ENCODE data around the gene UMOD.
"Not testable (repeated sequence)": the region's sequence is repeated elsewhere in the genome, so short reads cannot be mapped to it uniquely, and the experiment has no call there.

The UMOD gene

GRCh38 chr16:20363191-20363590, 10.7 kb upstream of the UMOD start:
- no peak for FAIRE-seq

- no peak for FAIRE-seq
Observed at GRCh38 chr16:20359997-20360396, 7.5 kb upstream of the UMOD start.

GRCh38 chr16:20355114-20355782, 2.7 kb upstream of the UMOD start:
- no peak for FAIRE-seq

- no peak for FAIRE-seq
Observed at GRCh38 chr16:20353379-20353778, 864 bp upstream of the UMOD start.

- no peak for FAIRE-seq
Observed at GRCh38 chr16:20349615-20350014, 2.9 kb downstream of the UMOD start.

GRCh38 chr16:20348365-20349185, 3.9 kb downstream of the UMOD start:
- no peak for FAIRE-seq

- FAIRE-seq: no peak
Observed at GRCh38 chr16:20347666-20348364, 4.7 kb downstream of the UMOD start.

GRCh38 chr16:20344611-20345010, 7.9 kb downstream of the UMOD start:
- no peak for FAIRE-seq

GRCh38 chr16:20339744-20340143, 12.8 kb downstream of the UMOD start:
- no peak for FAIRE-seq

GRCh38 chr16:20336955-20337354, 15.6 kb downstream of the UMOD start:
- FAIRE-seq: no peak

- FAIRE-seq: no peak
Observed at GRCh38 chr16:20334396-20334795, 18.1 kb downstream of the UMOD start.

GRCh38 chr16:20333120-20333519, 19.4 kb downstream of the UMOD start:
- FAIRE-seq: no peak

GRCh38 chr16:20332411-20332810, 20.1 kb downstream of the UMOD start:
- no peak for FAIRE-seq

- no peak for FAIRE-seq
Observed at GRCh38 chr16:20331635-20332034, 20.9 kb downstream of the UMOD start.

- FAIRE-seq: no peak
Observed at GRCh38 chr16:20329392-20330138, 22.9 kb downstream of the UMOD start.

GRCh38 chr16:20327444-20328041, 25.0 kb downstream of the UMOD start, which contains the start of gene GP2:
GP2 (minus strand) TSS chr16:20327513; CDS start chr16:20326431, 1,082 bp downstream.
- FAIRE-seq: no peak

GRCh38 chr16:20326321-20326720, 26.2 kb downstream of the UMOD start:
- no peak for FAIRE-seq

- FAIRE-seq: no peak
Observed at GRCh38 chr16:20325005-20325404, 27.5 kb downstream of the UMOD start.

- no peak for FAIRE-seq
Observed at GRCh38 chr16:20323591-20324117, 28.9 kb downstream of the UMOD start.

- no peak for FAIRE-seq
Observed at GRCh38 chr16:20322696-20323095, 29.8 kb downstream of the UMOD start.

GRCh38 chr16:20321671-20322070, 30.8 kb downstream of the UMOD start:
- no peak for FAIRE-seq

GRCh38 chr16:20321051-20321450, 31.5 kb downstream of the UMOD start:
- not testable (repeated sequence) for FAIRE-seq

Measured in TTC549 (cell line).